GM18502 (cell line): Measurements from ENCODE around the gene EGFL8.
"Not testable (repeated sequence)": the region's sequence is repeated elsewhere in the genome, so short reads cannot be mapped to it uniquely, and the experiment has no call there.

Source experiments
- ATAC-seq: cut with Tn5 transposase; IDR thresholded peaks from one replicate; pipeline ENCODE4 v1.9.1; 2021; ENCODE audit warnings: mild to moderate bottlenecking; ENCODE audit not compliant: unreplicated experiment, poor library complexity

The EGFL8 gene

GRCh38 chr6:32193096-32193495 is 28.7 kb downstream of the EGFL8 start:
- ATAC-seq = not testable (repeated sequence)

GRCh38 chr6:32194388-32194787 is 30.0 kb downstream of the EGFL8 start:
- ATAC-seq = no peak

GRCh38 chr6:32194825-32195651 is 30.6 kb downstream of the EGFL8 start:
- no peak for ATAC-seq

DNA sequence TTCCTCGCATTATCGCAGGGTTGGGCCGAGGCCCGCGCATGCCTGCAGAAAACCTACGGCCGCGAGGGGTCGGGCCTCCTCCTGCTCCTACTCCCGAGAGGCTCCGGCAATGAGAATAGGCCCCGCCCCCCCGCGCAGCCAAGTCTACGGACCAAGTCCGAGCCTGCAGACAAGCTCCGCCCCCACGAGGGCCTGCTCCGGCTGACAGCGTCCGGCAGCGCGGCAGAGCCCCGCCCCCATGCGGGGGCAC is 31.2 kb downstream of the EGFL8 start:
- peak; percentile 80 for ATAC-seq

DNA sequence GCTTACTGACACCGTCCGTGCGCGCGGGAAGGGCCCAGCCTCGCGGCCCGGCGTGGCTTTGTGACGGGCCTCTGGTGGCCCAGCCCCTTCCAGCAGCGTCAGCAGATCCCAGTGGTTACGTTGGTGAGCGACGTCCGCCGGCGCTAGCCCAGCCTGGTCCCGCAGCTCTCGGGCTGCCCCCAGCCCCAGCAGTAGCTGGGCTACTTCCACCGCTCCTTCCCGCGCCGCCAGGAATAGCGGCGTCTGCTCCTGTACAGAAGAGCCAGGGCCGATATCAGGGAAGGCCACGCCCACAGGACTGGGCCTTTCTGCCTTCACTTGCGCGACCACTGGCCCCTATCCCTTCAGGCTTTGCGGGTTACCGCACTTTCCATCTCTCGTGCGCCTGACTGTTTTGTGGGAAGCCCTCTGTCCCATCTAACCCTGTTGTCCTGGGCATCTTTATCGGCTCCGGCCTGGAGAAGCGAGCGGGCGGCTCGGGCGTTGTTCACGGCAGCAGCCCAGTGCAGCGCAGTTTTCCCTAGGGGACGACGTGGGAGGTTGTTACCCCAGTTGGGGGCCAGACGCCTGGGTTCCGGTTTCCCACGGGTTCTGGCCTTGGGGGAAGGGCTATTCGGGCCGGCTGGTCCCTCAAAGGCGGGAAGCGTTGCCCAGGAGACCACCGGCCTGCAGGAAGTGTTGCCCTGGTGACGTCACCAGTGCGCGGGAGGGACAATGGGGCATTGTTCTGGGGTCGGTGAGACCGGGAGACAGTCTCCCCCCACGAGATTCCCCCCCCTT is 31.7 kb downstream of the EGFL8 start:
- ATAC-seq = peak; percentile 79

DNA sequence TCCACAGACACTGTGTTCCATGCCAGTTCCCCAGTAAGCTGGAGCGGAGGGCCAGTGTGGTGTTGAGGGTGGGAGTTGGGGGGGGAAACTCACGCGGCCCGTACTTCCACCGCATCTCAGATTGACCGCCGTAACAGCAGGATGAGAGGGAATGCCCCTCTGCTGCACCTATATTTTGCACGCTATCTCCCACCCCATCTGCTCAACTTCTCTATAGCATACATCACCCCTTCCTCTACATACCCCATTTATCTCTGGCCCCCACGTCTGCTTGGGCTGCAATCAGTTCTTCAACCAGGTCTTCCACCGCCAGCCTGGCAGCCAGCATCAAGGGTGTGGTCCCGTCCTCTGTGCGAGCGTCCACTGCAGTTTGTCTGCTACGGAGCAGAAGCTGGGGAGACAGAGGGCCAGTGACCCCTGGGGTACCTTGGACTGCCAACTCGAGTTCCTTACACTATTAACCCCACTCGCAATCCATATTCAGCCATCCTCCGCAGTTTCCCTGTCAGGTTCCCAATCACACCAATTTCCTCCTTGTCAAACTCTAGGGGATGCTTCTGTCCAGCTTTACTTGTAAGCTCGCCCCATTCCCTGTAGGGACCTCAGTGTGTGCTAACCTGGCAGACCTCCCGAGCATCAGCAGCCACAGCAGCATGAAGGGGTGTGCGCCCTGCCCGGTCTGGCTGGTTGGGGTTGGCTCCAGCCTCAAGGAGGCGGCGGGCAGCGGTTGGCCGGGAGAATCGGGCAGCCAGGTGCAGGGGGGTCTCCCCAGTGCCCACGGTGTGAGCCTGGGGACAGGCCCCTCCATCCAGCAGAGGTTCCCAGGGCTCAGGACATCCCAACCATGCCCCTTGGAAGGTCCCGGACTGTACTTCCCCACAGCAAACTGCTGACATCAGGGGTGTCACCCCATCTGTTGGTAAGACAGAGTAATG is 32.6 kb downstream of the EGFL8 start:
- no peak for ATAC-seq

DNA sequence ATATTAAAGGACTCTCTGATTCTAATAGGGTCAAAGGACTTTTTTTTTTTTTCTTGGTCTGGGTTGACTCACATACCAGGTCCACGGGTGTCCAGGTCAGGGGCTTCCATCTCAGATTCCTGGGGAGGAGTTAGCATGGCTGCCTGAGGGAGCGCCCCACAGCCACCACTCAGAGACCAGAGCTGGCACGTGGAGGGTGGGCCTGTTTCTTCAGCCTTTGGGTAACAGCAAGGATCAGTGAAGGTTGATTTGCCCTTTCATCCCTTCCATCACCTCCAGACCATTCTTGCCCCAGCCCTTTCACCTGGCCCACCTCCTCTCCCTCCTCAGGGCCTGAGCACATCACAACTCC is 33.9 kb downstream of the EGFL8 start:
- ATAC-seq = no peak

DNA sequence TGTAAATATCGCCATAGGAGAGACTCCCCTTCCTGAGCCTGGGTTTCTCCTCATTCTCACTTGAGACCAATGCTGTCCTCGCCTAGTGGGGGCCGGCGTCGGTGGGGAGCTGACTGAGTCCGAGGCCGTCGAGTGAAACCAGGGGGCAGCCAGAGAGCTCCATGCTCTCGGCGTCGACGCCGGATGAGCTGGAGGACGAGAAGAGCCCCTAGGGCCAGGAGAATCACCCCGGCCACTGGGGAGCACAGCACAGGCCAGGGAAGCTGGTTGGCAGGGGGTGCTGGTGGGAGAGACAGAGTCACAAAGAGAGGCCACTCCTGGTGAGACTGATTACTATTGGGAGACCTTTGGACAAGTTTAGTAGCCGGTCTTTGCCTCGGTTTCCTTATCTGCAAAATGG is 34.5 kb downstream of the EGFL8 start:
- no peak for ATAC-seq

DNA sequence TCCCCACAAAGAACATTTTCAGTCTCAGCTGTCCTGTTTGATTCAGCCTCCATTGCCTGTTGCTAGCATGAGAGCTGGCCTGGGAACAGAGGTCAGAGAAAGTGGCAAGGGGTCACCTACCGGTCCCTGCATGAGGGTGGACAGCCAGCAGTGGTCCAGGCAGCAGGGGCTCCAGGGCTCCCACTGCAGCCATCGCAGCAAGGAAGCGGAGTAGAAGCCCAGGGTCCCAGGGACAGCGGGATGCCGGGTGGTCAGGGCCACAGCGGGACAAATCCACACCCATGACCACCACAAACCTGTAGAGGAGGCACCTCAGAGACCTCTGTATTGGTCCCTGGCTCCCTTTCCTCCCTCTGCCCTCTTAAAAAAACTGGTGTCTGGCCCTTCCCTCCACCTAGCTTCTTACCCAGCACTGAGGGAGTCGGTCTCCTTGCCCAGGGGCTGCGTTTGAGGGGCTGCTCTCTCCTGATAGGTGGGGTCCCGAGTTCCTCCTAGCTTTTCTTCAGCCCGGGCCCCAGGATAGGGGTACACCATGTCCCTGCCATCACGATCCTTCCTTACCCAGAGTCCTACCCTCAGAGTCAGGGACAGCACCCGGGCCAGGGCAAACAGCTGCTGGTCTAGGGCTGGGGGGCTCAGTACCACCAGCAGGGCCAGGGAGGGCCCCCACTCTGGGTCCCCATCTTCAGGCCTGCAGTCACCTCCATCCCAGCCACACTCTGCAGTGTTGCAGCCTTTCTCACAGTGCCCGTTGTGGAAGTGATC is 36.5 kb downstream of the EGFL8 start:
- ATAC-seq = no peak

GRCh38 chr6:32202186-32202585 is 37.8 kb downstream of the EGFL8 start:
- no peak for ATAC-seq

GRCh38 chr6:32203426-32204267 is 39.3 kb downstream of the EGFL8 start:
- no peak for ATAC-seq

DNA sequence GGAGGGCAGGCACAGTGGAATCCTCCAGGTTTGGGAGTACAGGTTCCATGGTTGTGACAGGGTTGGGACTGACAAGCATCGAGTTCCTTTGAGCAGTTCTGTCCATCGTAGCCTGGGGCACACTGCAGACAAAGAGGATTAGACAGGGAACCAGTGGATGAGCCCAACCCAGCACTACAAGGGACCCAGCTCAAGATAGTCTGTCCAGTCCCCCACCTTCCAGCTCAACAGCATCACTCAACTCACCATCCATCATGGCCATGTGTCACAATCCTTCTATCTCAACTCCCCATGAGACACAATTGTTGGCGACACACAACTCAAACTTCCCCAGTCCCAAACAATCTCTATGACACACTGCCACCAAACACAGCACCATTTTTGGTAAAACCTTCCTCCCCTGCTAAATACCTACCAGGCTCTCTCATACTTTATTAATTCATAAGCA is 39.9 kb downstream of the EGFL8 start:
- ATAC-seq = no peak

DNA sequence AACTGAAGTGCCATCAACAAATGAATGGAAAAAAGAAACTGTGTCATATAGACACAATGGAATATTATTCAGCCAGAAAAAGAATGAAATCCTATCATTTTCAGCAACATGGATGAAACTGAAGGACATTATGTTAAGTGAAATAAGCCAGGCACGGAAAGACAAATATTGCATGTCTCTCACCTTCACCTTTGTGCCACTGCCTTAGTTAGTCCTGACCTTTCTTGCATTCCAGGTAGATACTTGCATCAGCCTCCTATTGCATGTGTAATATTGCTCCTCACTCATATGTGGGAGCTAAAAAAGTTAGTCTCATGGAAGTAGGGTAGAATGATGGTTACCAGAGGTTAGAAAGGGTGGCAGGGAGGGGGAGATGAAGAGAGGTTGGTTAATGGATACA is 44.6 kb downstream of the EGFL8 start:
- ATAC-seq = no peak

GRCh38 chr6:32210191-32210601 is 45.8 kb downstream of the EGFL8 start:
- no peak for ATAC-seq

DNA sequence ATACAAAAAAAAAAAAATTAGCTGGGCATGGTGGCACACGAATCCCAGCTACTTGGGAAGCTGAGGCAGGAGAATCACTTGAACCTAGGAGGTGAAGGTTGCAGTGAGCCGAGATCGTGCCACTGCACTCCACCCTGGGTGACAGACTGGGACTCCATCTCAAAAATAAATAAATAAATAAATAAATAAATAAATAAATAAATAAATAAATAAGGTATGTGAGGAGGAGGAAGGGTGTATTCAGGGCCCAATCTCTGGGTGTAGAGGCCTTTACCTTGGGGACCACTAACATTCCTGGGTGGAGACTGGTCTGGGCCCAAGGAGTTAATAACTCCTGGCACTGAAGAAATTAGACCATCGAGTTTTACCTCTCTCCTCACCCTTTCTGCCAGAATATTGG is 47.0 kb downstream of the EGFL8 start:
- not testable (repeated sequence) for ATAC-seq

DNA sequence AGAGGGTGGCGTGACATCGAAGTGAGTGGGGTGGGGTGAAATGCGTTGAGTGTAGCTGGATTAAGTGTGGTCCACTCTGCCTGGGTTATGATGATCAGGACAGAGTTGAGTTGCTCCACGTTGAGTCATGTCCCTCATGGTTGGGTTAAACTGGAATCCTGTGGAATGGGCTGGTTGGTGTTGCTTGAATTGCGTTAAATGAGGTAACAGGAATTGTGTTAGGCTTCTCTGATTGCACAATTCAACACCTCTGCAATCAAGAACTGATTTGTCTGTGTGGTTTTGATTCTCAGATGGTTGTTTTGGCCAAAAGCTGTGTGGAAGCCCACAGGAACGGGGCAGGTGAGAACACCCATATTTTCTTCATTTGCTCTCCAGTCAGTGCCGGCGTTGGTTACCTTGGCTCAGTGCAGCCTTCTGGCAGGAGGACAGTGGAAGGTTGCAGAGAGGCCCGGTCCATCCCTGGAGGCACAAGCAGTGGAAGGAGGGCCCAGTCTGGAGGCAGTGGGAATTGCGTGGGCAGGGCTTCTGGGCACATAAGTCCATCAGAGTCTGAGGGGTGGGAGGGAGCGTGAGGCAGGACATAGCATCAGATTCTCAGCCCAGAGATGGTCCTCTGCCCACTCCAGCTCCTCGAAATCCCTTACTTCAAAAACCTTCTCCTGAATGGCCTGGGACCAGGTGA is 47.8 kb downstream of the EGFL8 start:
- no peak for ATAC-seq

DNA sequence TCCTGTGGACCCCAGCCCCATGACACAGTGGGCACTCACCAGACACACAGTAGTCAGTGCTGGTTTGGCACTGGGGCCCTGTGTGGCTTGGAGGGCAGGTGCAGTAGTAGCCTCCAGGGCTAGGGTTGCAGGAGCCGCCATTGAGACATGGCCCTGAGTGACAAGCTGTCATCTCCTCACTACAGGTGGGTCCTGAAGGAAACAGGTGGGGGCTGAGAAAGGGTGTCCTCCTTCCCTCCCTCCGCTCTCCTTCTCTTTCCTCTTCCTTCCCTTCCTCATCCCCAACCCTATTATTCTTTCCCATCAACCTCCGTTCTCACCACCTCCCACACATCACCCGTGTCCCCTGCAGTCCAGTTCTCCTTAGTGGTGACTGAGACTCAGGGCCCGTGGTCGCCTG is 49.3 kb downstream of the EGFL8 start:
- ATAC-seq = no peak

GRCh38 chr6:32214126-32214525 is 49.7 kb downstream of the EGFL8 start:
- ATAC-seq = no peak

DNA sequence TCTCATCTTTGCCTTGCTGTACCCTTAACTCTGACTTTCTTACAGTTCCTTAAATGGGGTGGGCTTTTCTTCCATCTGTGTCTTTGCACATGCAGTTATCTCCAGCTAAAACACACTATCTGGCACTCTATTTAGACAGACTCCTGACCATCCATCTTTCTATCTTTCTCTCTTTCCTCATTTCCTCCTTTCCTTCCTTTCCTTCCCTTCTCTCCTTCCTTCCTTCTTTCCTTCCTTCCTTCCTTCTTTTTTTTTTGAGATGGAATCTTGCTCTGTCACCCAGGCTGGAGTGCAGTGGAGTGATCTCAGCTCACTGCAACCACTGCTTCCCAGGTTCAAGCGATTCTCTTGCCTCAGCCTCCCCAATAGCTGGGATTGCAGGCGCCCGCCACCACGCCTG is 51.2 kb downstream of the EGFL8 start:
- ATAC-seq = no peak
